Medulla oblongata (tissue), 1 donor: Measurements from ENCODE around the gene ARHGEF35.
"Not testable (repeated sequence)": the region's sequence is repeated elsewhere in the genome, so short reads cannot be mapped to it uniquely, and the experiment has no call there.

Experiments used
- DNase-seq: peaks from one replicate; pipeline ENCODE4 v3.0.0-alpha.2; 2015; ENCODE audit errors: extremely low spot score

Gene ARHGEF35

GRCh38 chr7:144178380-144179164, 17.1 kb downstream of the ARHGEF35 start:
- peak; percentile 14 for DNase-seq

GRCh38 chr7:144174613-144175012, 21.0 kb downstream of the ARHGEF35 start:
- DNase-seq, result no peak

GRCh38 chr7:144171594-144172350, 23.9 kb downstream of the ARHGEF35 start:
- DNase-seq, result not testable (repeated sequence)

GRCh38 chr7:144164784-144165183, 30.8 kb downstream of the ARHGEF35 start:
- no peak for DNase-seq

GRCh38 chr7:144158861-144159260, 36.8 kb downstream of the ARHGEF35 start:
- no peak for DNase-seq

GRCh38 chr7:144148224-144148827, 47.3 kb downstream of the ARHGEF35 start:
- DNase-seq, result no peak

- no peak for DNase-seq
These were observed 51.2 kb downstream of the ARHGEF35 start for GRCh38 chr7:144144426-144144825.

GRCh38 chr7:144142187-144142586, 53.4 kb downstream of the ARHGEF35 start:
- DNase-seq, result no peak

GRCh38 chr7:144137501-144137900, 58.1 kb downstream of the ARHGEF35 start:
- no peak for DNase-seq
